Kidney (tissue), 14 donors: ENCODE results near the gene UBA52. TPM values are rescaled to one million over a fixed set of nuclear protein-coding genes. Genes with fewer than 3 reads are reported as not detected.
A peak's percentile ranks its signal among the peaks of the same experiment; 100 is the strongest.

Experiments
- DNase-seq, 5 donors: peaks; one replicate each; pipeline ENCODE4 v3.0.0-alpha.2; 2013 to 2020
- FAIRE-seq: peaks from 2 replicates; lab custom pipeline; 2012; peaks lifted over from hg19 to GRCh38; lab: Jason Lieb, UNC
- H3K27ac ChIP-seq, 2 donors: one replicate each; pipeline ENCODE4 v1.7.0; 2013; ENCODE audit warnings: low read depth in 2 of 2, low read length in 2 of 2, inconsistent platforms in 1 of 2
- H3K27me3 ChIP-seq: one replicate; pipeline ENCODE4 v1.7.1; 2013; ENCODE audit warnings: low read length, inconsistent platforms; ENCODE audit not compliant: control insufficient read depth, insufficient read depth
- H3K36me3 ChIP-seq, 3 donors: one replicate each; pipeline versions ENCODE4 v1.7.0 to v1.7.1; 2013; ENCODE audit warnings: low read length in 3 of 3, control low read depth in 1 of 3, inconsistent platforms in 1 of 3; ENCODE audit not compliant: insufficient read depth in 3 of 3, control insufficient read depth in 2 of 3
- H3K4me1 ChIP-seq, 3 donors: one replicate each; pipeline versions ENCODE4 v1.7.0 to v1.7.1; 2013; ENCODE audit warnings: low read length in 3 of 3, inconsistent platforms in 1 of 3, low read depth in 1 of 3; ENCODE audit not compliant: control insufficient read depth in 2 of 3, insufficient read depth in 2 of 3
- H3K4me3 ChIP-seq, 3 donors: one replicate each; pipeline versions ENCODE4 v1.7.0 to v1.8.1; 2013; ENCODE audit warnings: low read length in 3 of 3, control low read depth in 1 of 3, inconsistent platforms in 1 of 3
- H3K9ac ChIP-seq, 3 donors: one replicate each; pipeline versions ENCODE4 v1.7.0 to v1.7.1; 2013; ENCODE audit warnings: low read length in 3 of 3, control low read depth in 1 of 3, inconsistent platforms in 1 of 3
- H3K9me3 ChIP-seq, 3 donors: one replicate each; pipeline versions ENCODE4 v1.7.0 to v1.7.1; 2013; ENCODE audit warnings: low read length in 3 of 3, control low read depth in 1 of 3, inconsistent platforms in 1 of 3; ENCODE audit not compliant: control insufficient read depth in 2 of 3, insufficient read depth in 1 of 3
- intact Hi-C: fragments of 100-400 bp; cut with DNase I; formaldehyde crosslinking; loops from one replicate; pipeline ENCODE4 v1.11.1; 2022
- polyA plus RNA-seq: library from polyadenylated mRNA; stranded (reverse); fragments of 350-450 nt; fragmentation: Illumina TruSeq; extraction: RNeasy Lipid Tissue Mini Kit (QIAGEN cat#74804); gene quantifications from one replicate; pipeline ENCODE4 v1.2.3, GENCODE V29; 2014; ENCODE audit warnings: low read depth, low replicate concordance; ENCODE audit not compliant: insufficient read depth
- total RNA-seq: library from RNA; stranded (reverse); fragmentation: NEBNext Ultra II Directional; extraction: Animal tissue kit (Norgen Biotek cat#: 25700); gene quantifications from one replicate; pipeline ENCODE4 v1.2.1, GENCODE V29; 2021
- TF ChIP-seq, protein P1 (sequence below): IDR thresholded peaks from 3 replicates; pipeline ENCODE4 v1.5.1; 2012; ENCODE audit warnings: mild to moderate bottlenecking, moderate library complexity, borderline replicate concordance; ENCODE audit not compliant: insufficient read depth; ENCODE audit errors: extremely low read depth
- donor health status: control.
- donor health status: control.
- donor health status: control.
- donor health status: control.
- donor health status: control.
- donor health status: DM: yes; HTN: yes; CAD: no.
- donor health status: Normal renal cell carcinoma (clear cell type).

The UBA52 gene
- total and polyA plus RNA-seq, 2 donors from 2014 or later = 828 to 1,481 TPM

DNA sequence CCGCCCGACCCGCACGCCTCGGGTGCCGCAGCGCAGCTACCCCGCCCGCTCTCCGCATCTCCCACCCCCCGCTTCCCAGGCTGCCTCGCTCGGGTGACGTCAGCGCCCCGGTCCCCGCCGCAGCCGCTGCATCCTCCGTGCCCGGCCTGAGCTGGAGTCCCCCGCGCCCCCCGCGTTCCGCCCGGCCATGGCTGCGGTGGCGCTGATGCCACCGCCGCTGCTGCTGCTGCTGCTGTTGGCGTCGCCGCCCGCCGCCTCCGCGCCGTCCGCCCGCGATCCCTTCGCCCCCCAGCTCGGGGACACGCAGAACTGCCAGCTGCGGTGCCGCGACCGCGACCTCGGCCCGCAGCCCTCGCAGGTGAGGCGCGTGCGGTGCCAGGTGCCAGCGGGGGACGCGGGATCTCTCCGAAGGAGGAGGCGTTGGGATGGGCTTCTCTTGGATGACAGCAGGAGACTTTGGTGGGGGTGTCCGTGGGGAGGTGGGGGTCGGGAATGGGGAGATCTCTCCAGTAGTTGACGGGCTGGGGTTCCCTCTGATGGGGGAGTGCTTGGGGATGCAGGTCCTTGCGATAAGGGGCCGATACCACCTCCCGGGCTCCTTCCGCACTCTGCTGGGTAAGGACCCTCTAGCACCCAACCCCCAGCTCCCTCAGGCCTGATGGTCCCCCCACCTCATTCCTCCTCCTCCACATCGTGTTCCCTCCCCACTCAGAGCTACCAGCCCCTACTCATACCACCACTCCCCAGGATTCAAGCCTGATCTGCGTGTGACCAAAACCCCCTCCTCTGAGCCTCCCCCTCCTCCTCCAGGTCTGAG, 41.3 kb downstream of the UBA52 start, which contains the start of gene TMEM59L:
TSS of gene TMEM59L (plus strand) at position 99 of the 817 bp plus-strand sequence. CDS start at position 188, 89 bp downstream.
- Histone ChIP-seq H3K27me3 (peaks cover 24% of the 10 kb centered on the region), H3K27ac (no peak within 1 kb of the TSS), H3K36me3 (no peaks in the 10 kb centered on the region), H3K4me1 (peaks cover 0 to 7% (median 0%) of the 10 kb centered on the region in 3 donors), H3K9me3 (no peaks in the 10 kb centered on the region), H3K4me3 (peak within 1 kb of the TSS in 1 of 3 donors; percentile 29), H3K9ac (no peak within 1 kb of the TSS)
- TF ChIP-seq, protein P1, sequence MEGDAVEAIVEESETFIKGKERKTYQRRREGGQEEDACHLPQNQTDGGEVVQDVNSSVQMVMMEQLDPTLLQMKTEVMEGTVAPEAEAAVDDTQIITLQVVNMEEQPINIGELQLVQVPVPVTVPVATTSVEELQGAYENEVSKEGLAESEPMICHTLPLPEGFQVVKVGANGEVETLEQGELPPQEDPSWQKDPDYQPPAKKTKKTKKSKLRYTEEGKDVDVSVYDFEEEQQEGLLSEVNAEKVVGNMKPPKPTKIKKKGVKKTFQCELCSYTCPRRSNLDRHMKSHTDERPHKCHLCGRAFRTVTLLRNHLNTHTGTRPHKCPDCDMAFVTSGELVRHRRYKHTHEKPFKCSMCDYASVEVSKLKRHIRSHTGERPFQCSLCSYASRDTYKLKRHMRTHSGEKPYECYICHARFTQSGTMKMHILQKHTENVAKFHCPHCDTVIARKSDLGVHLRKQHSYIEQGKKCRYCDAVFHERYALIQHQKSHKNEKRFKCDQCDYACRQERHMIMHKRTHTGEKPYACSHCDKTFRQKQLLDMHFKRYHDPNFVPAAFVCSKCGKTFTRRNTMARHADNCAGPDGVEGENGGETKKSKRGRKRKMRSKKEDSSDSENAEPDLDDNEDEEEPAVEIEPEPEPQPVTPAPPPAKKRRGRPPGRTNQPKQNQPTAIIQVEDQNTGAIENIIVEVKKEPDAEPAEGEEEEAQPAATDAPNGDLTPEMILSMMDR = no peak
- FAIRE-seq (no peak), DNase-seq (peak in 3 of 5 donors; percentile 72 to 80 (median 77))
- intact Hi-C loops = no loop called here

DNA sequence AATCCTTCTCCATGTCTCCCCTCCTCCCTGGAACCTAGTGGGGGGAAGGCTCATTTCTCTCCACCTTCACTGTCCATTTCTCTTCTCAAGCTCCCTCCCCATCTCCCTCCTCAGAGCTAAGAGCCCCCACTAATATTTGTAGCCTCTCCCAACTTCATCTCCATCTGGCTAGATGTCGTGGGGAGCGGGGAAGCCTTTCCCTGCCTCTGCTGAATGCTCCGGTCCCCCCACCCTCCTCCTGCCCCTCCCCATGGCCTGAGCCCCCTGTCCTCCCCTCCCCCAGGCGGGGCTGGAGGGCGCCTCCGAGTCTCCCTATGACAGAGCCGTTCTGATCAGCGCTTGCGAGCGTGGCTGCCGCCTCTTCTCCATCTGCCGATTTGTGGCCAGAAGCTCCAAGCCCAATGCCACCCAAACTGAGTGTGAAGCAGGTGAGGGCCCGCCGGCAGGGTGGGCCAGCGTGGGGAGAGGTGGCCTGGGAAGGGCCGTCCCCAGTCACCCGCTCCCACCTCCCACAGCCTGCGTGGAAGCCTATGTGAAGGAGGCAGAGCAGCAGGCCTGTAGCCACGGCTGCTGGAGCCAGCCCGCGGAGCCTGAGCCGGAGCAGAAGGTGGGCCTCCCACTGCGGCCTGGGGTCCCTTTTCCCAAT, 42.1 kb downstream of the UBA52 start:
- no peaks in the 10 kb centered on the region for H3K36me3 ChIP-seq
- H3K27me3 ChIP-seq = peaks cover 17% of the 10 kb centered on the region
- no peak overlapping the region for H3K4me3 ChIP-seq
- DNase-seq (no peak), FAIRE-seq (no peak)
- TF ChIP-seq, protein P1 = no peak
- H3K4me1 ChIP-seq = peaks cover 0 to 7% (median 0%) of the 10 kb centered on the region in 3 donors
- H3K27ac ChIP-seq = no peak overlapping the region
- no peaks in the 10 kb centered on the region for H3K9me3 ChIP-seq
- intact Hi-C loops = no loop called here
- no peak overlapping the region for H3K9ac ChIP-seq

DNA sequence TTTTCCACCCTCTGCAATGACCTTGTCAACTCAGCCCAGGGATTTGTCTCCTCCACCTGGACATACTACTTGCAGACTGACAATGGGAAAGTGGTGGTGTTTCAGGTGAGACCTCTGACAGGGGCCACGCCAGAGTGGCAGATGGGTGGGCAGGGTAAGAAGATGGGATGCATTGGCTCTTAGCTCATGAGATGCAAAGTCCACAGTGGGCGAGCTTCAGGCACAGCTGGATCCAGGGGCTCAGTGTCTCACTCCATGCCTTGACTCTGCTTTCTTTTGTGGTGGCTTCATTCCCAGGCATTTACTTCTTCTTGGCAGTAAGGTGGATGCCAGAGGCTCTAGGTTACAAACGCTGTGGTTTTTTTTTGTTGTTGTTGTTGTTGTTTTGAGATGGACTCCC, 44.4 kb downstream of the UBA52 start:
- intact Hi-C loops = no loop called here
- no peaks in the 10 kb centered on the region for H3K36me3 ChIP-seq
- H3K4me1 ChIP-seq = peaks cover 0 to 6% (median 0%) of the 10 kb centered on the region in 3 donors
- H3K4me3 ChIP-seq = no peak overlapping the region
- H3K27ac ChIP-seq = no peak overlapping the region
- no peak for DNase-seq
- TF ChIP-seq, protein P1 = no peak
- no peaks in the 10 kb centered on the region for H3K9me3 ChIP-seq
- H3K9ac ChIP-seq = no peak overlapping the region
- peaks cover 14% of the 10 kb centered on the region for H3K27me3 ChIP-seq
- no peak for FAIRE-seq
